K562 (cell line): ENCODE data around the gene CHSY3. TPM values are rescaled to one million over a fixed set of nuclear protein-coding genes. Genes with fewer than 3 reads are reported as not detected.

Experiments used
- ATAC-seq: fragments of 200-7000 bp; cut with Tn5 transposase; 3 replicates; pipeline ENCODE4 v1.9.1; 2020; ENCODE audit warnings: moderate library complexity
- BruUV-seq: library from RNA; stranded (reverse); fragments of 400-500 nt; replicated peaks from 2 replicates; lab custom pipeline; 2021; lab: Mats Ljungman, UMichigan
- CTCF ChIA-PET: fragments of 300-600 bp; formaldehyde crosslinking; extraction: SDS; loops from one replicate; lab custom pipeline; 2021; ENCODE audit warnings: low intra/inter-chr PET ratio; lab: Yijun Ruan, JAX
- POLR2A ChIA-PET: fragments of 300-600, 350-650 bp; sonication (Branson Sonifier 250); formaldehyde crosslinking; extraction: SDS; loops from one replicate; lab custom pipeline; 2021; ENCODE audit warnings: antibody characterized with exemption, inconsistent platforms; lab: Yijun Ruan, JAX
- DNase-seq, 4 experiments: peaks; one replicate each; pipeline versions ENCODE4 v3.0.0 to v3.0.0-alpha.2; 2011 to 2018; ENCODE audit warnings: low spot score in 3 of 4, mixed read lengths in 3 of 4; ENCODE audit errors: extremely low read depth in 1 of 4
- FAIRE-seq: peaks from 2 replicates; lab custom pipeline; 2011; peaks lifted over from hg19 to GRCh38; lab: Jason Lieb, UNC
- H2AFZ ChIP-seq: 2 replicates; pipeline ENCODE4 v1.6.0; 2011; ENCODE audit warnings: low read depth, low read length, control low read depth, inconsistent platforms
- H3K27ac ChIP-seq: fragments of 200-600 bp; 3 replicates; pipeline ENCODE4 v1.8.0; 2011; ENCODE audit warnings: low read depth, mild to moderate bottlenecking, control low read depth, inconsistent platforms, low read length, moderate library complexity, mixed read lengths; ENCODE audit errors: extremely low read depth
- H3K27me3 ChIP-seq, 2 experiments: fragments of 300-600 bp in 1 of 2; 2 replicates in 1 of 2; 3 replicates in 1 of 2; pipeline versions ENCODE4 v1.6.0 to v1.8.0; 2011; ENCODE audit warnings: inconsistent platforms in 2 of 2, low read length in 2 of 2, mild to moderate bottlenecking in 1 of 2, mixed read lengths in 1 of 2, moderate library complexity in 1 of 2; ENCODE audit not compliant: control insufficient read depth in 2 of 2, insufficient read depth in 2 of 2
- H3K36me3 ChIP-seq: fragments of 300-600 bp; 3 replicates; pipeline ENCODE4 v1.8.0; 2011; ENCODE audit warnings: mild to moderate bottlenecking, low read length, inconsistent platforms; ENCODE audit not compliant: control insufficient read depth, insufficient read depth
- H3K4me1 ChIP-seq, 2 experiments: fragments of 200-600 bp in 1 of 2; replicated peaks in 1 of 2; 2 replicates in 1 of 2; 3 replicates in 1 of 2; pipeline versions ENCODE4 v1.5.1 to v1.8.0; 2011; ENCODE audit warnings: inconsistent platforms in 2 of 2, low read length in 2 of 2, mild to moderate bottlenecking in 1 of 2, mixed read lengths in 1 of 2, moderate library complexity in 1 of 2; ENCODE audit not compliant: control insufficient read depth in 2 of 2, insufficient read depth in 2 of 2
- H3K4me2 ChIP-seq: 2 replicates; pipeline ENCODE4 v1.6.1; 2011; ENCODE audit warnings: low read length, control low read depth, inconsistent platforms, mixed read lengths; ENCODE audit not compliant: insufficient read depth
- H3K4me3 ChIP-seq: fragments of 200-600 bp; sonication (generic), shearing (Covaris generic); 2 replicates; pipeline ENCODE4 v1.5.1; 2016; ENCODE audit warnings: control low read depth, inconsistent platforms
- H3K79me2 ChIP-seq: fragments of 200-600 bp; 3 replicates; pipeline ENCODE4 v1.8.0; 2011; ENCODE audit warnings: low read length, inconsistent platforms; ENCODE audit not compliant: control insufficient read depth, insufficient read depth
- H3K9ac ChIP-seq, 2 experiments: 2 replicates each; pipeline versions ENCODE4 v1.6.0 to v1.6.1; 2011; ENCODE audit warnings: low read depth in 2 of 2, low read length in 2 of 2, control low read depth in 1 of 2, inconsistent platforms in 1 of 2, mild to moderate bottlenecking in 1 of 2, mixed read lengths in 1 of 2; ENCODE audit not compliant: insufficient read depth in 1 of 2
- H3K9me1 ChIP-seq: one replicate; pipeline ENCODE4 v1.6.0; 2011; ENCODE audit warnings: inconsistent platforms, mild to moderate bottlenecking, low read length, moderate library complexity; ENCODE audit not compliant: control insufficient read depth, insufficient read depth
- H3K9me3 ChIP-seq: replicated peaks from 2 replicates; pipeline ENCODE4 v1.5.1; 2011; ENCODE audit warnings: low read depth, low read length, inconsistent platforms; ENCODE audit not compliant: control insufficient read depth, insufficient read depth
- H4K20me1 ChIP-seq: replicated peaks from 2 replicates; pipeline ENCODE4 v1.6.1; 2011; ENCODE audit warnings: low read length, inconsistent platforms, mixed read lengths; ENCODE audit not compliant: control insufficient read depth, insufficient read depth
- ADNP ChIP-seq: fragments of 200-800 bp; sonication (Bioruptor generic); IDR thresholded peaks from 2 replicates; pipeline ENCODE4 v1.6.1; 2016; ENCODE audit warnings: missing genetic modification characterization, missing compliant biosample characterization
- CEBPB ChIP-seq: fragments of 450-650 bp; IDR thresholded peaks from 2 replicates; pipeline ENCODE4 v1.6.1; 2016; ENCODE audit warnings: missing genetic modification characterization, missing compliant biosample characterization
- ERF ChIP-seq: fragments of 450-650 bp; formaldehyde crosslinking; IDR thresholded peaks from 2 replicates; pipeline ENCODE4 v1.4.0; 2020; ENCODE audit warnings: mild to moderate bottlenecking, mixed read lengths
- HDGF ChIP-seq: fragments of 450-650 bp; IDR thresholded peaks from 2 replicates; pipeline ENCODE4 v1.6.1; 2016
- IRF2 ChIP-seq: sonication (generic); formaldehyde crosslinking; IDR thresholded peaks from 2 replicates; pipeline ENCODE4 v1.8.1; 2022; ENCODE audit warnings: mild to moderate bottlenecking, missing genetic modification reagents
- NEUROD1 ChIP-seq: fragments of 150-350 bp; IDR thresholded peaks from 2 replicates; pipeline ENCODE4 v1.6.1; 2014; ENCODE audit warnings: borderline replicate concordance, low read length, low read depth; ENCODE audit not compliant: partially characterized antibody
- POLR2A ChIP-seq: fragments of 450-650 bp; conservative IDR thresholded peaks from 2 replicates; pipeline ENCODE4 v1.6.1; 2016
- SMC3 ChIP-seq: conservative IDR thresholded peaks from 2 replicates; pipeline ENCODE4 v1.6.1; 2011; ENCODE audit warnings: low read depth, low read length, improper control_type of control experiment; ENCODE audit not compliant: insufficient read depth
- STAG1 ChIP-seq: sonication (generic); formaldehyde crosslinking; IDR thresholded peaks from 2 replicates; pipeline ENCODE4 v1.5.0; 2020; ENCODE audit warnings: missing genetic modification reagents, borderline replicate concordance
- TRIM24 ChIP-seq, 2 experiments: fragments of 450-650 bp; IDR thresholded peaks; 2 replicates each; pipeline ENCODE4 v1.6.1; 2016
- ZNF140 ChIP-seq: fragments of 250-450 bp; sonication (Bioruptor Pico); IDR thresholded peaks from 2 replicates; pipeline ENCODE4 v1.8.0; 2021; ENCODE audit warnings: moderate library complexity, mild to moderate bottlenecking, inconsistent platforms
- ZNF146 ChIP-seq: IDR thresholded peaks from one replicate; pipeline ENCODE4 v1.6.1; 2018; ENCODE audit warnings: missing compliant biosample characterization; ENCODE audit not compliant: unreplicated experiment
- WGBS: fragments of 100-300 bp; shearing (Covaris generic); methylation state at CpG from one replicate; pipeline ENCODE4 v1.1.6; 2016; ENCODE audit warnings: low coverage, mixed read lengths; ENCODE audit not compliant: insufficient coverage; ENCODE audit errors: missing lambda C conversion rate; 5-methylcytosine and 5-hydroxymethylcytosine counted together
- in situ Hi-C: fragments of 300-500 bp; cut with MboI; formaldehyde crosslinking; loops from 4 replicates; pipeline ENCODE4 v1.15.0; 2018; ENCODE audit warnings: inconsistent platforms, mixed read lengths
- intact Hi-C: fragments of 100-400 bp; cut with micrococcal nuclease; formaldehyde crosslinking; loops from 2 replicates; pipeline ENCODE4 v1.14.2; 2022
- polyA plus RNA-seq, 8 experiments: library from polyadenylated mRNA; depleted of rRNA in 4 of 8; stranded (reverse) in 5 of 8; unstranded in 3 of 8; fragments of >200 nt; fragmentation: Nextera tagmentation in 2 of 8; fragmentation: Illumina TruSeq in 1 of 8; extraction: Ambion mirVana in 2 of 8; extraction: Trizol in 1 of 8; gene quantifications; 2 replicates each; pipeline versions ENCODE4 v1.2.1 to v1.2.3, GENCODE V29; 2011 to 2014; ENCODE audit warnings: inconsistent platforms in 1 of 8, missing spikeins in 1 of 8
- total RNA-seq, 7 experiments: library from RNA; depleted of rRNA in 6 of 7; stranded (reverse); fragments of >200 nt in 6 of 7; fragmentation: Illumina TruSeq in 2 of 7; extraction: Trizol in 2 of 7; gene quantifications; 2 replicates each; pipeline versions ENCODE4 v1.2.1 to v1.2.3, GENCODE V29; 2011 to 2021; ENCODE audit warnings: low replicate concordance in 1 of 7
- TF ChIP-seq, protein P1 (sequence below): sonication (generic); IDR thresholded peaks from 2 replicates; pipeline ENCODE4 v1.6.1; 2016
- TF ChIP-seq, protein P2 (sequence below): sonication (generic); formaldehyde crosslinking; IDR thresholded peaks from 2 replicates; pipeline ENCODE4 v1.8.1; 2022; ENCODE audit warnings: missing genetic modification reagents
- TF ChIP-seq, protein P3 (sequence below): fragments of 450-650 bp; conservative IDR thresholded peaks from 2 replicates; pipeline ENCODE4 v1.6.1; 2016; ENCODE audit warnings: missing genetic modification characterization, low read depth, mild to moderate bottlenecking, missing compliant biosample characterization, moderate library complexity

CHSY3 gene
- total and polyA plus RNA-seq, 9 of the 15 experiments (the other 6 are each of a cell fraction or from before 2014, with no cell fraction given): 0.04 TPM; not detected in 8

DNA sequence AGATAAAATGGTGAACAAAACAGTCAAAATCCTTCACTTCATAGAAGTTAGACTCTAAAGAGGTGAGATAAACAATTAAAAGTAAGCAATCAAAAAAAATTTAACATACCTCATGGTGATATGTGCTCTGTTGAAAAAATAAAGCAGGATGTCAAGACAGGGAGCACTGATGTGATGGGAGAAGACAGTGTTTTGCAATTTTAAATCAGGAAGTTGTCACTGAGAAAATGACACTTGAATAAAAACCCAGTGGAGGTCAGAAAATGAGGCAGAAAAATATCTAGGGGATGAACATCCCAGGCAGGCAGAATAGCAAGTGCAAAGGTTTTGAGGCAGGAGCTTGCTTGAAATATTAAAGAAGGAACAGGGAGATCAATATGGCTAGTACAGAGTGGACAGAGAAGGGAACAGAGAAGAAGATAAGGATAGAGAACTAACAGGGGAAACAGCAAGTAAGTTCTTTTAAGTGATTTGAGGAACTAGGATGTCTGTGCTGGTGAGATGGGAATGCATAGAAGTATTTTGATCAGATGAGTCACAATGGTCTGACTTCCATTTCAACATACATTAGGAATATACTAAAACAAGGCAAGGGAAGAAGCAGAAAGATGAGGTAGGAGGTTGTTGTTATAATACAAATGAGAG, 130.4 kb downstream of the CHSY3 start:
- Histone ChIP-seq H3K9ac (no peak overlapping the region), H3K9me1 (no peaks in the 10 kb centered on the region), H2AFZ (no peak overlapping the region), H3K36me3 (no peaks in the 10 kb centered on the region), H3K27ac (no peak overlapping the region), H3K79me2 (no peaks in the 10 kb centered on the region), H3K4me2 (no peak overlapping the region), H3K27me3 (no peaks in the 10 kb centered on the region)
- intact Hi-C loops: no loop called here
- no TSS peak for BruUV-seq
- in situ Hi-C loops: no loop called here
- POLR2A ChIA-PET: no interaction called here
- CTCF ChIA-PET: no interaction called here
- DNase-seq: no peak
- no peak for ATAC-seq
- no peak for TF ChIP-seq POLR2A
- TF ChIP-seq, protein P1, sequence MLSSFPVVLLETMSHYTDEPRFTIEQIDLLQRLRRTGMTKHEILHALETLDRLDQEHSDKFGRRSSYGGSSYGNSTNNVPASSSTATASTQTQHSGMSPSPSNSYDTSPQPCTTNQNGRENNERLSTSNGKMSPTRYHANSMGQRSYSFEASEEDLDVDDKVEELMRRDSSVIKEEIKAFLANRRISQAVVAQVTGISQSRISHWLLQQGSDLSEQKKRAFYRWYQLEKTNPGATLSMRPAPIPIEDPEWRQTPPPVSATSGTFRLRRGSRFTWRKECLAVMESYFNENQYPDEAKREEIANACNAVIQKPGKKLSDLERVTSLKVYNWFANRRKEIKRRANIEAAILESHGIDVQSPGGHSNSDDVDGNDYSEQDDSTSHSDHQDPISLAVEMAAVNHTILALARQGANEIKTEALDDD: no peak
- TF ChIP-seq, all 486 proteins: peak for 0
- H4K20me1 ChIP-seq: no peaks in the 10 kb centered on the region
- no peaks in the 10 kb centered on the region for H3K4me1 ChIP-seq
- no peak overlapping the region for H3K4me3 ChIP-seq
- H3K9me3 ChIP-seq: peaks cover under 1% of the 10 kb centered on the region; the same call in 1 of the 2 replicates
- no peak for FAIRE-seq

DNA sequence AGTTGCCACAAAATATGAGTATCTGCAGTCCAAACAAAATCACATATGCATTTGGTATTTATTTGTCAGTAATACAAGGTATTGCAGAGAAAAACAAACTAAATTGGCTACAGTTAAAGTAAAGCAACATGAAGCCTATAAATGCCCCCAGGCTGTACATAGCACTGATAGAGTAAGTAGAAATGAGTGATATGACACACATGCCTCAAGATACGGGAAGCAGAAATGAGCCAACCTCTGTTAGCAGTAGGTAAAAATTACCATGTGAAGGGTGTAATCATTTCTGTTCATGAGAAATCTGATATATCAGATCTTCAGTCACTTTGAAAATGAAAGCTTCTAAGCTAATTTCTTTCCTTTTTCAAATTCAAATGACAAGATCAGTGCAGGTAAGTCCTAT, 131.1 kb downstream of the CHSY3 start:
- no peak overlapping the region for H3K4me3 ChIP-seq
- no peak overlapping the region for H3K4me2 ChIP-seq
- no peak for FAIRE-seq
- TF ChIP-seq ERF (CRISPR knock-in tag) (no peak), SMC3 (no peak), ZNF146 (CRISPR knock-in tag) (no peak), STAG1 (no peak), HDGF (no peak), IRF2 (CRISPR knock-in tag) (no peak), TRIM24 (IDR thresholded peaks at IDR 0.05) (no peak), ZNF140 (CRISPR knock-in tag) (no peak), ADNP (tag) (no peak), CEBPB (tag) (no peak), NEUROD1 (no peak)
- TF ChIP-seq, protein P2, sequence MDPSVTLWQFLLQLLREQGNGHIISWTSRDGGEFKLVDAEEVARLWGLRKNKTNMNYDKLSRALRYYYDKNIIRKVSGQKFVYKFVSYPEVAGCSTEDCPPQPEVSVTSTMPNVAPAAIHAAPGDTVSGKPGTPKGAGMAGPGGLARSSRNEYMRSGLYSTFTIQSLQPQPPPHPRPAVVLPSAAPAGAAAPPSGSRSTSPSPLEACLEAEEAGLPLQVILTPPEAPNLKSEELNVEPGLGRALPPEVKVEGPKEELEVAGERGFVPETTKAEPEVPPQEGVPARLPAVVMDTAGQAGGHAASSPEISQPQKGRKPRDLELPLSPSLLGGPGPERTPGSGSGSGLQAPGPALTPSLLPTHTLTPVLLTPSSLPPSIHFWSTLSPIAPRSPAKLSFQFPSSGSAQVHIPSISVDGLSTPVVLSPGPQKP (CRISPR knock-in tag): no peak
- TF ChIP-seq, protein P3, sequence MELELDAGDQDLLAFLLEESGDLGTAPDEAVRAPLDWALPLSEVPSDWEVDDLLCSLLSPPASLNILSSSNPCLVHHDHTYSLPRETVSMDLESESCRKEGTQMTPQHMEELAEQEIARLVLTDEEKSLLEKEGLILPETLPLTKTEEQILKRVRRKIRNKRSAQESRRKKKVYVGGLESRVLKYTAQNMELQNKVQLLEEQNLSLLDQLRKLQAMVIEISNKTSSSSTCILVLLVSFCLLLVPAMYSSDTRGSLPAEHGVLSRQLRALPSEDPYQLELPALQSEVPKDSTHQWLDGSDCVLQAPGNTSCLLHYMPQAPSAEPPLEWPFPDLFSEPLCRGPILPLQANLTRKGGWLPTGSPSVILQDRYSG (tag): no peak
- H3K9me3 ChIP-seq: no peaks in the 10 kb centered on the region; the same call in 1 of the 2 replicates
- no peak for DNase-seq
- no peaks in the 10 kb centered on the region for H3K79me2 ChIP-seq
- H2AFZ ChIP-seq: no peak overlapping the region
- H3K4me1 ChIP-seq: no peaks in the 10 kb centered on the region
- H3K9ac ChIP-seq: no peak overlapping the region
- H3K36me3 ChIP-seq: no peaks in the 10 kb centered on the region
- POLR2A ChIA-PET: no interaction called here
- ATAC-seq: no peak
- no peak overlapping the region for H3K27ac ChIP-seq
- no peaks in the 10 kb centered on the region for H3K27me3 ChIP-seq
- no peaks in the 10 kb centered on the region for H4K20me1 ChIP-seq
- no TSS peak for BruUV-seq
- WGBS: 0% methylated on average over 1 of the region's 1 CpG
- CTCF ChIA-PET: no interaction called here
- in situ Hi-C loops: no loop called here
- no peaks in the 10 kb centered on the region for H3K9me1 ChIP-seq
- intact Hi-C loops: no loop called here
